Upper lobe of left lung (tissue), 6 donors: ENCODE measurements around the gene TSPEAR. TPM values are rescaled to one million over a fixed set of nuclear protein-coding genes. Genes with fewer than 3 reads are reported as not detected.
"Not testable (repeated sequence)": the region's sequence is repeated elsewhere in the genome, so short reads cannot be mapped to it uniquely, and the experiment has no call there.

Experiments
- ATAC-seq, 2 donors: fragments of 200-7000 bp; cut with Tn5 transposase; one replicate each; pipeline ENCODE4 v1.9.1; 2022; ENCODE audit warnings: mild to moderate bottlenecking in 2 of 2, moderate library complexity in 2 of 2; ENCODE audit not compliant: low FRiP score in 2 of 2
- DNase-seq, 2 donors: peaks; one replicate each; pipeline ENCODE4 v3.0.0-alpha.2; 2019 to 2020
- H3K27ac ChIP-seq, 4 donors: fragments of 200-600 bp; sonication (generic); one replicate each; pipeline ENCODE4 v1.5.1; 2016 to 2019
- H3K27me3 ChIP-seq, 4 donors: fragments of 200-600 bp; sonication (generic); one replicate each; pipeline ENCODE4 v1.5.1; 2017 to 2019
- H3K36me3 ChIP-seq, 4 donors: fragments of 200-600 bp; sonication (generic); one replicate each; pipeline ENCODE4 v1.5.1; 2016 to 2019
- H3K4me1 ChIP-seq, 4 donors: fragments of 200-600 bp; sonication (generic); one replicate each; pipeline ENCODE4 v1.5.1; 2018 to 2019
- H3K4me3 ChIP-seq, 4 donors: fragments of 200-600 bp; sonication (generic); one replicate each; pipeline ENCODE4 v1.5.1; 2017 to 2019; ENCODE audit warnings: mild to moderate bottlenecking in 2 of 4, moderate library complexity in 1 of 4
- H3K9me3 ChIP-seq, 4 donors: fragments of 200-600 bp; sonication (generic); one replicate each; pipeline ENCODE4 v1.5.1; 2018 to 2019
- EP300 ChIP-seq, 4 donors: sonication (generic); formaldehyde crosslinking; IDR thresholded peaks; one replicate each; pipeline ENCODE4 v1.5.1; 2017; ENCODE audit warnings: antibody characterized with exemption in 4 of 4, control low read depth in 2 of 4
- POLR2A ChIP-seq, 4 donors: fragments of 450-650 bp; IDR thresholded peaks; one replicate each; pipeline ENCODE4 v1.5.1; 2016 to 2017; ENCODE audit warnings: antibody characterized with exemption in 4 of 4, mild to moderate bottlenecking in 2 of 4
- POLR2AphosphoS5 ChIP-seq, 2 donors: sonication (generic); formaldehyde crosslinking; IDR thresholded peaks; one replicate each; pipeline ENCODE4 v1.5.1; 2017; ENCODE audit warnings: antibody characterized with exemption in 2 of 2
- WGBS, 2 donors: methylation state at CpG; one replicate each; pipeline ENCODE4 v1.1.5; 2017 to 2018; 5-methylcytosine and 5-hydroxymethylcytosine counted together
- total RNA-seq, 6 donors: library from RNA; depleted of rRNA in 4 of 6; stranded (reverse); fragments of >200 nt in 4 of 6; gene quantifications; one replicate each; pipeline versions ENCODE4 v1.1.0 to v1.2.1, GENCODE V29; 2016 to 2021
- TF ChIP-seq, protein P1 (sequence below), 6 experiments: fragments of 450-650 bp in 4 of 6; fragments of 200-600 bp in 2 of 6; sonication (generic) in 2 of 6; IDR thresholded peaks; one replicate each; pipeline ENCODE4 v1.5.1; 2016 to 2019; ENCODE audit warnings: antibody characterized with exemption in 6 of 6
- donor health status: DM: no; HTN: no; CAD: no; lungs with moderate emphysema.
- donor health status: DM: no; HTN: yes; CAD: no; lungs with severe emphysema.

TSPEAR gene
- total RNA-seq, 6 donors from 2014 or later: 0.14 to 0.17 TPM; not detected in 4

DNA sequence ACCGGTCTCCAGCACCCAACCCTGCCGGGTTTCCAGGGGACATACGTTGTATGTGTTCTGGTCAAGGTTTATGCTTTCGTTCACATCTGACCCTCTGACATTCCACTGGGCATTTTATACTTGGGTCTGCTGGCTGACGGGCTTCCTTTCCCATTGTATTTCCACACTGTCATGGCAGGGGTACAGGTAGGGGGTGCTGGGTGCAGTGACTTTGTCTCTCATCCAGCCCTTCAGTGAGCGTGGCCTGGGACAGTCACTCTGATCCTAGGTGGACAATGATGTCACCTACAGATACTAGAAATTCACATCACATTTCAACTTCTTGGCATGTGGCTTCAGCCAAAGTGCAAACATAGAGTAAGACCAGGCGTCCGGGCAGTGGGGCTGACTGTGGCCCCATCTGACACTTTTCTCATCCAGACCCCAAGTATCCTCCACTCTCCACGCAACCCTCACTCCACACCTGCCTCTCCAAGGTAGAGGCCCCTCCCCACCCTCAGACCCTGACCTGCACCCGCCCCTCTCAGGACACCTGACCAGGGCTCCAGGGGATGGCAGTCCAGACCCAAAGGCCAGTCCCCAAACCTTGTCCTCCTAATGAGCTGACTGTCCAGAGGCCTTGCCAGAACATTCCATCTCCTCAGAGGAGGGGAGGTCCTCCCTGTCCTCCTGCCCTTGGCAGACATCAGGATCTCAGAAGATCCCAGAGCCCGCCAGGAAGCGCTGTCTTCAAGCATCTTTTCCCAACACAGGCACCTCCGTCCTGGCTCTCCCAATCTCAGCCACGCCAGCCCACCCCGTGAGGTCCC, 75.0 kb downstream of the TSPEAR start:
- H3K9me3 ChIP-seq: peaks cover 5 to 12% (median 9%) of the 10 kb centered on the region in 4 donors
- no peaks in the 10 kb centered on the region for H3K36me3 ChIP-seq
- no peaks in the 10 kb centered on the region for H3K4me1 ChIP-seq
- no peak for ATAC-seq
- 80 to 87% methylated on average over 12 to 15 of the region's 15 CpGs for WGBS, 2 donors
- no peak overlapping the region for H3K4me3 ChIP-seq
- TF ChIP-seq EP300 (IDR thresholded peaks at IDR 0.05) (no peak), POLR2AphosphoS5 (IDR thresholded peaks at IDR 0.05) (no peak), POLR2A (IDR thresholded peaks at IDR 0.05) (no peak)
- TF ChIP-seq, protein P1, sequence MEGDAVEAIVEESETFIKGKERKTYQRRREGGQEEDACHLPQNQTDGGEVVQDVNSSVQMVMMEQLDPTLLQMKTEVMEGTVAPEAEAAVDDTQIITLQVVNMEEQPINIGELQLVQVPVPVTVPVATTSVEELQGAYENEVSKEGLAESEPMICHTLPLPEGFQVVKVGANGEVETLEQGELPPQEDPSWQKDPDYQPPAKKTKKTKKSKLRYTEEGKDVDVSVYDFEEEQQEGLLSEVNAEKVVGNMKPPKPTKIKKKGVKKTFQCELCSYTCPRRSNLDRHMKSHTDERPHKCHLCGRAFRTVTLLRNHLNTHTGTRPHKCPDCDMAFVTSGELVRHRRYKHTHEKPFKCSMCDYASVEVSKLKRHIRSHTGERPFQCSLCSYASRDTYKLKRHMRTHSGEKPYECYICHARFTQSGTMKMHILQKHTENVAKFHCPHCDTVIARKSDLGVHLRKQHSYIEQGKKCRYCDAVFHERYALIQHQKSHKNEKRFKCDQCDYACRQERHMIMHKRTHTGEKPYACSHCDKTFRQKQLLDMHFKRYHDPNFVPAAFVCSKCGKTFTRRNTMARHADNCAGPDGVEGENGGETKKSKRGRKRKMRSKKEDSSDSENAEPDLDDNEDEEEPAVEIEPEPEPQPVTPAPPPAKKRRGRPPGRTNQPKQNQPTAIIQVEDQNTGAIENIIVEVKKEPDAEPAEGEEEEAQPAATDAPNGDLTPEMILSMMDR (IDR thresholded peaks at IDR 0.05): no peak
- H3K27ac ChIP-seq: no peak overlapping the region
- no peaks in the 10 kb centered on the region for H3K27me3 ChIP-seq
- DNase-seq: no peak

- Histone ChIP-seq H3K27me3 (no peaks in the 10 kb centered on the region), H3K4me3 (no peak overlapping the region), H3K4me1 (no peaks in the 10 kb centered on the region), H3K9me3 (peaks cover 6 to 16% (median 13%) of the 10 kb centered on the region in 4 donors), H3K36me3 (no peaks in the 10 kb centered on the region), H3K27ac (no peak overlapping the region)
- no peak for ATAC-seq
- WGBS, 2 donors: 82 to 92% methylated on average over 1 of the region's 1 CpG
- TF ChIP-seq EP300 (IDR thresholded peaks at IDR 0.05) (no peak), POLR2A (IDR thresholded peaks at IDR 0.05) (no peak), POLR2AphosphoS5 (IDR thresholded peaks at IDR 0.05) (no peak)
- TF ChIP-seq, protein P1 (IDR thresholded peaks at IDR 0.05): no peak
- DNase-seq: no peak
Observed at GRCh38 chr21:44632067-44632466, 79.3 kb downstream of the TSPEAR start.

- H3K4me1 ChIP-seq: no peaks in the 10 kb centered on the region
- peaks cover 6 to 16% (median 13%) of the 10 kb centered on the region in 4 donors for H3K9me3 ChIP-seq
- TF ChIP-seq POLR2A (IDR thresholded peaks at IDR 0.05): no peak
- TF ChIP-seq EP300 (IDR thresholded peaks at IDR 0.05): no peak
- no peak for TF ChIP-seq POLR2AphosphoS5 (IDR thresholded peaks at IDR 0.05)
- TF ChIP-seq, protein P1 (IDR thresholded peaks at IDR 0.05): no peak
- WGBS, 2 donors: 58 to 72% methylated on average over 2 of the region's 2 CpGs
- no peaks in the 10 kb centered on the region for H3K27me3 ChIP-seq
- DNase-seq: no peak
- ATAC-seq: no peak
- H3K4me3 ChIP-seq: no peak overlapping the region
- no peak overlapping the region for H3K27ac ChIP-seq
- H3K36me3 ChIP-seq: no peaks in the 10 kb centered on the region
Observed at GRCh38 chr21:44630440-44630839, 80.9 kb downstream of the TSPEAR start.

DNA sequence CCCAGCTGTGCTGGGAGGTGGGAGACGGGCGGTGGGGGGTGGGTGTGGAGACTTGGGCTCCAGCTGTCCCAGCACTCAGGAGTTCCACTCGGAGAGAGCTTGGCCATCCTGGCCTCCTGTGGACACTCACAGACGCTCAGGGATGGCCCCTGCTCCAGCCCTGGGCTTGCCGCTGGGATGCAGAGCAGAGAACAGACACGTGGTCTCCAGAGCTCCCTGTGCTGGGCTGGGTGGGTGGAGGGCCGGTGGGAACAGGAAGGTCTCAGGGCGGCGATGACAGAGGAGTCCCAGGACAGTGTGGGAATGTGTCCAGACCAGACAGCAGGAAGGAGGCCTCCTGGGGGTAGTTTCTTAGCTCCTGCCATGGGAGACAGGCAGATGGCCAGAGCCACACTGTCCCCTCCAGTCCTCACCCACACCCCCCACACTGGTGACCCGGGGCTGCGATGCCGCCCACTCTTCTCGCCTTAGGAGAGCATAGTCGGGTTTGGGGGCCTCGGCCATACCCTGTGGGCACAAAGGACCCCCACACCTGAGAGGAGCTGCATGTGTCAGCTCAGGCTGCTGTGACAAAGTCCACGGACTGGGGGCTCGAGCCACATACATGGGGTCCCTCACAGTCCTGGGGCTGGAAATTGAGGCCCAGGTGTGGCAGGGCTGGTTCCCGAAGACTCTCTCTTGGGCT, 82.5 kb downstream of the TSPEAR start:
- H3K36me3 ChIP-seq: no peaks in the 10 kb centered on the region
- no peak for TF ChIP-seq EP300 (IDR thresholded peaks at IDR 0.05)
- TF ChIP-seq, protein P1 (IDR thresholded peaks at IDR 0.05): no peak
- H3K27me3 ChIP-seq: no peaks in the 10 kb centered on the region
- no peaks in the 10 kb centered on the region for H3K4me1 ChIP-seq
- no peak overlapping the region for H3K4me3 ChIP-seq
- 64 to 73% methylated on average over 5 to 16 of the region's 18 CpGs for WGBS, 2 donors
- ATAC-seq: no peak
- no peak overlapping the region for H3K27ac ChIP-seq
- peaks cover 9 to 25% (median 18%) of the 10 kb centered on the region in 4 donors for H3K9me3 ChIP-seq
- DNase-seq: peak in 1 of 2 donors; percentile 38

DNA sequence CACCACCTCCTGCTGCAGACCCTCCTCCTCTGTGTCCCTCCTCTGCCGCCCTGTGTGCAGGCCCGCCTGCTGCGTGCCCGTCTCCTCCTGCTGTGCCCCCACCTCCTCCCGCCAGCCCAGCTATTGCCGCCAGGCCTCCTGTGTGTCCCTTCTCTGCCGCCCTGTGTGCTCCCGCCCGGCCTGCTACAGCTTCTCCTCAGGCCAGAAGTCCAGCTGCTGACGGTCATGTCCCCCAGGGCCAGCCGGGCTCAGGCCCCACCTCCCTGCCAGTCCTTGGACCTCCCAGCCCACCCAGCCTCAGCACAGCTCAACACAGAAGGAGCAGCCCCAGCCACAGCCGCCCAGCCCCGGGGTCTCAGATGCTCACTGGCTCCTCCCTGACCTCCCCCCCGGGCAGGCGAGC, 83.5 kb downstream of the TSPEAR start:
- 65 to 66% methylated on average over 9 to 13 of the region's 15 CpGs for WGBS, 2 donors
- H3K36me3 ChIP-seq, H3K27me3 ChIP-seq, H3K27ac ChIP-seq, H3K4me1 ChIP-seq, H3K4me3 ChIP-seq: not testable (repeated sequence)
- peaks cover 14 to 28% (median 20%) of the 10 kb centered on the region in 4 donors for H3K9me3 ChIP-seq
- DNase-seq (peak in 1 of 2 donors; percentile 64), ATAC-seq (peak in 1 of 2 donors; percentile 30)

DNA sequence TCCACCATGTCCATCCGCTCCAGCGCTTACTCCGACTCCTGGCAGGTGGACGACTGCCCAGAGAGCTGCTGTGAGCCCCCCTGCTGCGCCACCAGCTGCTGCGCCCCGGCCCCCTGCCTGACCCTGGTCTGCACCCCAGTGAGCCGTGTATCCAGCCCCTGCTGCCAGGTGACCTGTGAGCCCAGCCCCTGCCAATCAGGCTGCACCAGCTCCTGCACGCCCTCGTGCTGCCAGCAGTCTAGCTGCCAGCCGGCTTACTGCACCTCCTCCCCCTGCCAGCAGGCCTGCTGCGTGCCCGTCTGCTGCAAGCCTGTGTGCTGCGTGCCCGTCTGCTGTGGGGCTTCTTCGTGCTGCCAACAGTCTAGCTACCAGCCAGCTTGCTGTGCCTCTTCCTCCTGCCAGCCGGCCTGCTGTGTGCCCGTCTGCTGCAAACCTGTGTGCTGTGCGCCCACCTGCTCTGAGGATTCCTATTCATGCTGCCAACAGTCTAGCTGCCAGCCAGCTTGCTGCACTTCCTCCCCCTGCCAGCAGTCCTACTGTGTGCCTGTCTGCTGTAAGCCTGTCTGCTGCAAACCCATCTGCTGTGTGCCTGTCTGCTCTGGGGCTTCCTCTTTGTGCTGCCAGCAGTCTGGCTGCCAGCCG, 84.1 kb downstream of the TSPEAR start:
- DNase-seq: peak in 1 of 2 donors; percentile 68
- H3K27me3 ChIP-seq, H3K4me3 ChIP-seq, H3K36me3 ChIP-seq, ATAC-seq, H3K27ac ChIP-seq, H3K4me1 ChIP-seq: not testable (repeated sequence)
- WGBS, 2 donors: 85% methylated on average over 15 to 20 of the region's 20 CpGs
- peaks cover 12 to 25% (median 18%) of the 10 kb centered on the region in 4 donors for H3K9me3 ChIP-seq
